CD1c-positive myeloid dendritic cell (primary cell): ENCODE results near the gene DEFB118.
"Not testable (repeated sequence)": the region's sequence is repeated elsewhere in the genome, so short reads cannot be mapped to it uniquely, and the experiment has no call there.

Experiments
- DNase-seq: peaks from one replicate; pipeline ENCODE4 v3.0.0-alpha.2; 2016; ENCODE audit errors: extremely low spot score

DEFB118 gene

GRCh38 chr20:31368301-31368700, at the start of gene DEFB118:
Gene DEFB118 (plus strand): TSS chr20:31368601. CDS start chr20:31368651, 50 bp downstream.
- DNase-seq: no peak

GRCh38 chr20:31322504-31322903, 45.9 kb upstream of the DEFB118 start:
- DNase-seq: no peak

GRCh38 chr20:31330893-31331292, 37.5 kb upstream of the DEFB118 start:
- DNase-seq: no peak

- DNase-seq: no peak
Measured at GRCh38 chr20:31341470-31341869, 26.9 kb upstream of the DEFB118 start.

- no peak for DNase-seq
Measured at GRCh38 chr20:31355981-31356380, 12.4 kb upstream of the DEFB118 start.

- DNase-seq: no peak
Measured at GRCh38 chr20:31363295-31363694, 5.1 kb upstream of the DEFB118 start.

GRCh38 chr20:31364272-31364671, 4.1 kb upstream of the DEFB118 start:
- DNase-seq: not testable (repeated sequence)

- DNase-seq: no peak
Measured at GRCh38 chr20:31374346-31374745, 5.9 kb downstream of the DEFB118 start.

- no peak for DNase-seq
Measured at GRCh38 chr20:31390490-31390889, 22.1 kb downstream of the DEFB118 start, which contains the start of gene DEFB119. Gene DEFB119 (minus strand): TSS chr20:31390590. CDS start chr20:31390483, 107 bp downstream.

- no peak for DNase-seq
Measured at GRCh38 chr20:31392836-31393235, 24.4 kb downstream of the DEFB118 start.

- DNase-seq: no peak
Measured at GRCh38 chr20:31394900-31395299, 26.5 kb downstream of the DEFB118 start.

GRCh38 chr20:31403886-31404285, 35.5 kb downstream of the DEFB118 start:
- no peak for DNase-seq

- DNase-seq: no peak
Measured at GRCh38 chr20:31406115-31406514, 37.7 kb downstream of the DEFB118 start, which contains the start of gene DEFB121. Gene DEFB121 (minus strand): TSS chr20:31406215. CDS start chr20:31406152, 63 bp downstream.

GRCh38 chr20:31410011-31410410, 41.6 kb downstream of the DEFB118 start:
- no peak for DNase-seq

- DNase-seq: no peak
Measured at GRCh38 chr20:31414381-31414780, 46.0 kb downstream of the DEFB118 start.

GRCh38 chr20:31415653-31416052, 47.3 kb downstream of the DEFB118 start:
- DNase-seq: no peak

GRCh38 chr20:31418307-31418706, 49.9 kb downstream of the DEFB118 start:
- DNase-seq: no peak
